AG09309 (cell line): ENCODE results near the gene VPS52.
"Not testable (repeated sequence)": the region's sequence is repeated elsewhere in the genome, so short reads cannot be mapped to it uniquely, and the experiment has no call there.

Experiments used
- DNase-seq: peaks from one replicate; pipeline ENCODE4 v3.0.0-alpha.2; 2010; ENCODE audit warnings: low read depth
- H3K4me3 ChIP-seq: 2 replicates; pipeline ENCODE4 v1.5.1; 2011; ENCODE audit warnings: mild to moderate bottlenecking, low read depth, low read length, moderate library complexity; ENCODE audit not compliant: control insufficient read depth
- CTCF ChIP-seq: IDR thresholded peaks from 2 replicates; pipeline ENCODE4 v1.5.1; 2011; ENCODE audit warnings: mild to moderate bottlenecking, low read depth, low read length, inconsistent platforms; ENCODE audit not compliant: insufficient read depth, control insufficient read depth; ENCODE audit errors: missing control alignments

The VPS52 gene

GRCh38 chr6:33288141-33288920 is 16.7 kb upstream of the VPS52 start:
- TF ChIP-seq CTCF: no peak
- DNase-seq: no peak
- H3K4me3 ChIP-seq: peak overlapping the region; percentile 79

- no peak for TF ChIP-seq CTCF
- no peak for DNase-seq
- no peak overlapping the region for H3K4me3 ChIP-seq
Observed at GRCh38 chr6:33286946-33287914, 15.6 kb upstream of the VPS52 start.

GRCh38 chr6:33285214-33285613 is 13.5 kb upstream of the VPS52 start:
- H3K4me3 ChIP-seq, DNase-seq: not testable (repeated sequence)

GRCh38 chr6:33280539-33280938 is 8.9 kb upstream of the VPS52 start:
- no peak overlapping the region for H3K4me3 ChIP-seq
- DNase-seq: no peak
- TF ChIP-seq CTCF: no peak

- TF ChIP-seq CTCF: peak; percentile 60
- no peak overlapping the region for H3K4me3 ChIP-seq
- DNase-seq: no peak
Observed at GRCh38 chr6:33279971-33280511, 8.4 kb upstream of the VPS52 start.

GRCh38 chr6:33279257-33279695 is 7.6 kb upstream of the VPS52 start:
- no peak for TF ChIP-seq CTCF
- DNase-seq: no peak
- H3K4me3 ChIP-seq: no peak overlapping the region
